Activated naive CD4-positive, alpha-beta T cell treated with anti-CD3 and anti-CD28 coated beads, Interleukin-2, amount 10 ng/mL, durations not matched to agents 7 days and 5 days (primary cell): ENCODE data around the gene VAV2.

Source experiments
- CTCF ChIA-PET: fragments of 350-600 bp; sonication (Branson Sonifier 250); formaldehyde crosslinking; loops from one replicate; lab custom pipeline; 2021; ENCODE audit warnings: antibody characterized with exemption; lab: Charles Lee
- DNase-seq: peaks from one replicate; pipeline ENCODE4 v3.0.0-alpha.2; 2020
- H3K27ac Mint-ChIP-seq: one replicate; pipeline ENCODE4 v1.8.0; 2021; ENCODE audit warnings: mild to moderate bottlenecking, moderate library complexity, mixed read lengths
- H3K27me3 Mint-ChIP-seq: one replicate; pipeline ENCODE4 v1.8.0; 2021; ENCODE audit warnings: mild to moderate bottlenecking, mixed read lengths
- H3K36me3 Mint-ChIP-seq: one replicate; pipeline ENCODE4 v1.8.0; 2021; ENCODE audit warnings: mixed read lengths
- H3K4me1 Mint-ChIP-seq: one replicate; pipeline ENCODE4 v1.8.0; 2021; ENCODE audit warnings: mixed read lengths
- H3K4me3 Mint-ChIP-seq: one replicate; pipeline ENCODE4 v1.8.0; 2021; ENCODE audit warnings: mild to moderate bottlenecking, moderate library complexity, mixed read lengths
- H3K9me3 Mint-ChIP-seq: one replicate; pipeline ENCODE4 v1.8.0; 2021; ENCODE audit warnings: mixed read lengths

Gene VAV2

DNA sequence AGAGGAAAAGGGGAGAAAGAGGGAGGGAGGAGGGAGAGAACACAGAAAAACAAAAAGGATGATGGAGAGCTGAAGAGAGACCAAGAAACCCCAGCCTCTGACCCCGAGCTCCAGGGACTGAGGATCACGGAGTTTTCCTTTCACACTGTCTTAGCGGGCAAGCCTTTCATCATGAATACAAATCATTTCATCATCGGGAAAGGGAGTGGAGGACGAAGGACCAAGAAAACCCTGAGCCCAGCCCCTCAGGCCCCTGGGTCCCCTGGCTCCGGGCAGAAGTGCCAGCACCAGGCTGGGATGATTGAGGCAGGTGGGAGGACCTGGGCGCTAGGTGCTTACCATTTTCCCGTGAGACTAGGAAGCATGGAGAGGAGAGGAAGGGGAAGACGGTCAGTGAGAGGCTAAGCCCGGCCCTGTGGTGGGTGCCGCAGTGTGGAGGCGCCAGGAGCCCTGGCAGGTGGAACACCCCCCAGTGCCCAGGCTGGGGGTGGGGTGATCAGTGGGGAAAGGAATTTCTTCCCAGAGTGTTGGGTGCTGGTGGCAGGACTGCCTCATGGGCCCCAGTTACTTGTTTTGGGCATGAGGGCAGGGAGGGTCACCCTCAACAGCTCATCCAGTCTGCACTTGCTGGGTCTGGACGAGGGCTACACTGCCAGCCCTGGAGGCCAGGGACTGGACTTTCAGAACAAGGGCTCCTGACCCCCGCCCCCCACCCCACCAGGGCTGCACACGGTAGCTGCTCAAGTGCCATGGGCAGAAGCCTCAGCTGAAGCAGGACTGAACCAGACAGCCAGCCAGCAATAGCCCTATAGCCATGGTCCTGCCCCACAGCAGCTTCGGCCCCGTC, 205.0 kb downstream of the VAV2 start:
- H3K4me1 Mint-ChIP-seq = peaks cover 37% of the 10 kb centered on the region
- no peak overlapping the region for H3K4me3 Mint-ChIP-seq
- no peaks in the 10 kb centered on the region for H3K36me3 Mint-ChIP-seq
- H3K27ac Mint-ChIP-seq = peak overlapping the region; percentile 72
- H3K9me3 Mint-ChIP-seq = no peaks in the 10 kb centered on the region
- CTCF ChIA-PET = interaction anchor here (1.2 kb wide), 1 partner anchor 207 kb away, joined by 3 read pairs; no protein-coding TSS in a partner anchor
- peaks cover 16% of the 10 kb centered on the region for H3K27me3 Mint-ChIP-seq
- no peak for DNase-seq

DNA sequence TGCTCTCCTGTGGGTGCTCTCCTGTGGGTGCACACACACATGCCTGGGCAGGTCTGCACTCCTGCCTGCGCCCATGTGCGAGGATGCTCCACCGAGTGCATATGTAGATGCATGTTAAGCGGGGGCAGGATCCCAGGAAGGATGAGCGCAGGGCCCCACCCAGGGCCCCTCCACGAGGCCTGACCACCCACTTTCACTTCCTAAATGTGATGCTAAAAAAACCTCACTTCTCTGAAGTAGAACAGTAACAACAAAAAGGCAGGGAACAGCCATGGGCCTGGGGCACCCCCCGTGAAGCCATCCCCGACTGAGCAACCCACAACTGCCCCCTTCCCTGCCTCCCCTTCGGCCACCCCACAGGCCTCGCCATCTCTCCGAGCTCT, 205.8 kb downstream of the VAV2 start:
- H3K9me3 Mint-ChIP-seq = no peaks in the 10 kb centered on the region
- H3K4me1 Mint-ChIP-seq = peaks cover 37% of the 10 kb centered on the region
- no peak for DNase-seq
- CTCF ChIA-PET = interaction anchor here (1.2 kb wide), 1 partner anchor 207 kb away, joined by 3 read pairs; no protein-coding TSS in a partner anchor
- H3K27me3 Mint-ChIP-seq = peaks cover 16% of the 10 kb centered on the region
- H3K36me3 Mint-ChIP-seq = no peaks in the 10 kb centered on the region
- H3K27ac Mint-ChIP-seq = peak overlapping the region; percentile 72
- no peak overlapping the region for H3K4me3 Mint-ChIP-seq

DNA sequence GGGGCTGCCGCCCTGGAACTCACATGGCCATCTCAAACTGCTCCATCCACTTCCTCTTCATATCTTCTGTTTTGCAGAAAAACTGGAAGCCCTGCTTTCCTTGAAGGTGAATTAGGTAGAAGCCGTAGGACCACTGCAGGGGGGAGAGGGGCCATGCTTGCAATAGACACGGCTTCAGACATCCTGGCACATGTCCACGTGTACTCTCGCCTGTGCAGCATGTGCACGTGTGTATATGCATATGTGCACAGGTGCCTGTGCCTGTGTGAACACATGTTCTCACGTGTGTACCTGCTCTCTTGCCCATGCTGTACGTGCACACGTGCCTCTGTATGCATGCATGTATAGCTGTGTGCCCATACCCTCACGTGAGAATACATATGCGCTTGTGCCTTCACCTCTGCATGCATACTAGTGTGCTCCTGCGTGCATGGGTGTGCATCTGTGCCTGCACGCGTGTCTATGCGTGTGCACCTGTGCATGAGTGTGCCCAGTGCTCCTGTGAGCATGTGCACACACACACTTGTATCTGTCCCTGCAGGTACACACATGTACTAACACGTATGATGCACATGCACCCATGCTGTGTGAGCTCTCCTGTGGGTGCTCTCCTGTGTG, 206.3 kb downstream of the VAV2 start:
- CTCF ChIA-PET = no interaction called here
- no peak overlapping the region for H3K4me3 Mint-ChIP-seq
- H3K27ac Mint-ChIP-seq = peak overlapping the region; percentile 72
- H3K4me1 Mint-ChIP-seq = peaks cover 37% of the 10 kb centered on the region
- no peaks in the 10 kb centered on the region for H3K9me3 Mint-ChIP-seq
- H3K27me3 Mint-ChIP-seq = peaks cover 16% of the 10 kb centered on the region
- DNase-seq = no peak
- no peaks in the 10 kb centered on the region for H3K36me3 Mint-ChIP-seq

DNA sequence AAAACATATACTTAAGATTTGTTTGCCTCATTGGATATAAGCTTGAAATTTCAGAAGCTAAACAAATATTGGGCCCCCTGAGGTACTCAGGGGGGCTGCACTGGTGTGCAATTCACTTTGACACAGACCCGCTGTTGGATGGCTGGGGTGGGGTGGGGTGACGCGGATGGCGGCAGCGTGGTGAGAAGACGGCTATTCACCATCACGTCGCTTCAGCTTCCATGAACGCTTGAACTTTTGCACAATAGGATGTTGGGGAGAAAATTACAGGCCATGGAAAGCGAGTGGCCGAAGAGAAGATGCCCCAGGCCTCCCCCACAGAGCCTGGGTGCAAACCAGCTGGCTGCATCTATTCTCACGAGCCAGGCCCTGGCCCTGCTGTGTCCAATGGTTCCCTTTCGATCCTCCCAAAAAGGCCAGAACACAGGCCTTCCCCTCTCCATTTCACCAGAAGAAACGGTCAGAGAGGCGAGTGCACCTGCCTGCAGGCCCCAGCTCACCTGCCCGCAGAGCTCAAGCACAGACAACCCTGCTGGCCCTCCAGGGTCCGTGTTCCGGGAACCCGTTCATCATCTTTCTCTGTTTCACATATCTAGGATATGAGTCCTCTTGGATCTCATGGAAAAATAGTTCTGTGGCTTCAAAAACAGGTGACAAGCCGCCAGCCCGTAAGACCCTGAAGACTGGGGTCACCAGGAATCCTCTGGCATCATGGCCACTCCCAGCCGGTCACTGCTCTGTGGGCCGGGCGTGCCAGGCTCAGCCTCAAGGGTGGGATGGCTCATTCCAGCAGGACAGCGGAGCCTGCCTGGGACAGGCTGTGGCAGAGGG, 207.2 kb downstream of the VAV2 start:
- Mint-ChIP-seq H3K36me3 (no peaks in the 10 kb centered on the region), H3K4me3 (no peak overlapping the region), H3K9me3 (no peaks in the 10 kb centered on the region), H3K27ac (no peak overlapping the region), H3K4me1 (peaks cover 36% of the 10 kb centered on the region), H3K27me3 (peaks cover 16% of the 10 kb centered on the region)
- CTCF ChIA-PET = interaction anchor here (1.0 to 2.2 kb wide), 2 partner anchors 9 to 209 kb away, joined by 3 to 7 read pairs; no protein-coding TSS in a partner anchor
- no peak for DNase-seq

DNA sequence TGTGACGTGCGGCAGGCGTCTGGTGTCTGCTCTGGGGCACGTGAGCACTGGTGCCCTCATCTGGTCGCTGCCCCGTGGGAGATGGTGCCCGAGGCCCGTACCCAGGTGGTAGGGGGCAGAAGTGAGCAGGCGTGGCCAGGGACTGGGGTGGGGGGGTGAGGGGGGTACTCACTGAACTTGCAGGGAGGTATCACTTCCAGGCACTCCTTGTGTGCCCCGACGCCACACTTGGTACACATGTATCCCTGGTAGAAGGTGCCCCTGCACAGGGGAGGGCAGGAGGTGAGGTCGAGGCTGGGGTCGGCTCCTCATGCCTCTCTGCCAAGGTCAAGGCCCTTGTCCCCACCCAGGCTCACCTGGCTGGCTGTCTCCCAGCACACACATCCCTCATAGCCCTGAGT, 208.8 kb downstream of the VAV2 start:
- no peaks in the 10 kb centered on the region for H3K9me3 Mint-ChIP-seq
- no peak for DNase-seq
- CTCF ChIA-PET = interaction anchor here (0.8 to 3.7 kb wide), 6 partner anchors 13 to 249 kb away, joined by 3 to 107 read pairs (median 4); no protein-coding TSS in a partner anchor
- peaks cover 25% of the 10 kb centered on the region for H3K4me1 Mint-ChIP-seq
- H3K4me3 Mint-ChIP-seq = no peak overlapping the region
- no peak overlapping the region for H3K27ac Mint-ChIP-seq
- peaks cover under 1% of the 10 kb centered on the region for H3K27me3 Mint-ChIP-seq
- no peaks in the 10 kb centered on the region for H3K36me3 Mint-ChIP-seq

DNA sequence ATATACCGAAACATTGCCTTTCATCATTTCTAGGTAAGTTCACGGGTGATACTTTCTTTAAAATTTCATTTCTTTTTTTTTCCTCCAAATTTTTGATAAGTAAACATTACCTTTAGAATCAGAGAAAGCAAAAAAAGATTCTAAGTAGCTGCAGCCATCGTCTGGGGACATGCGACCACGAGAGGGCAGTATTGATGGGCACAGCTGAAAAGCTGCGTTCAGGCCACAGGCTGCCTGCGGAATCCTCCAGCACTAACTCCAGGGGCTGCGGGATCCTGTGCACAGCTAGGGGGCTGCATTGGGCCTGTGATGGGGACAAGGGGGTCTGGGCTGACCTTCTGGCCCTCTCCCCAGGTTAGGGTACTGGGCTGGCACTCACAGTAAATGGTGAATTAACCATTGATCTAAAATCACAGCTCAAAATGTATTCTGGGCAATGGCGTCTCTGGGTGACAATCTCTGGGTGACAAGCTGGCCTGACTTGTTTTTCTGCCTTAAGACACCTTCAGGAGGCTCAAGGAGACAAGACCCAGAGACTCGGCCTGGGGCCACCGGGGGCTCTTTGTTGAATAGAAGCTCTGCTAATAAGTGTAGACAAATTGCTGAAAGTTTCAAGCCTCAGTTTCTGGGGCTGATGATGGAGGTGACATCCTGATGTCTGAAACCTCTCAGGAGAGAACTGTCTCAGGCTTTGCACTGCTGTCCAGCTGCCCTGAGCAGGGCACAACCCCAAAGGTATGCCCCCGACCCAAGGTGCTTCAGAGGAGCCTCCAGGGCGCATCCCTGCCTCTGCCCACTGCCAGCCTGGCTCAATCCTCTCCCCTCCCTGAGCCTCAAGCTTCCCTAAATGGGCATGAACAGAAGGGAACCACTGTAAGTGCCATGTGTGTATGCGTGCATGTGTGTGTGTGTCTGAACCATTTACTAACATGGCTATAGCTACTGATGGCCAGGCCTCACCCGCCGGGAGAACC, 209.7 kb downstream of the VAV2 start:
- Mint-ChIP-seq H3K9me3 (no peaks in the 10 kb centered on the region), H3K36me3 (no peaks in the 10 kb centered on the region), H3K27ac (no peak overlapping the region), H3K4me3 (no peak overlapping the region), H3K4me1 (peaks cover 22% of the 10 kb centered on the region), H3K27me3 (no peaks in the 10 kb centered on the region)
- CTCF ChIA-PET = interaction anchor here (0.8 to 3.7 kb wide), 13 partner anchors 11 to 317 kb away, joined by 3 to 107 read pairs (median 4); no protein-coding TSS in a partner anchor
- DNase-seq = peak; percentile 85

DNA sequence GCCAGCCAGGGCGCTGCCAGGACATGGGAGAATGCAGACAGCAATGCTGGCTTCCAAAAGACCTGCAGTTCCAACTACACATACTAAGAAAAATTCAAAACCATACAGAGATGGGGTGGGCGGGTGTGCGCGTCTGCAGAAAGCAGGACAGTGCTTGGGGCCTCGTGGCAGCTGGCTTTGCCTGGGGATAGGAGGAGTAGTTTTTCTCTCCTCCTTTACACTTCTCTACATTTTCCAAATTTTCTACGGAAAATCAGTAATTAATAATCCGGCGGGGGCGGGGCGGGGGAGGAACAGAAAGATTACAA, 210.3 kb downstream of the VAV2 start:
- Mint-ChIP-seq H3K4me3 (no peak overlapping the region), H3K36me3 (no peaks in the 10 kb centered on the region), H3K27me3 (no peaks in the 10 kb centered on the region), H3K9me3 (no peaks in the 10 kb centered on the region), H3K4me1 (peaks cover 16% of the 10 kb centered on the region), H3K27ac (no peak overlapping the region)
- CTCF ChIA-PET = interaction anchor here (1.0 to 3.7 kb wide), 8 partner anchors 11 to 317 kb away, joined by 3 to 107 read pairs (median 5); no protein-coding TSS in a partner anchor
- DNase-seq = no peak

DNA sequence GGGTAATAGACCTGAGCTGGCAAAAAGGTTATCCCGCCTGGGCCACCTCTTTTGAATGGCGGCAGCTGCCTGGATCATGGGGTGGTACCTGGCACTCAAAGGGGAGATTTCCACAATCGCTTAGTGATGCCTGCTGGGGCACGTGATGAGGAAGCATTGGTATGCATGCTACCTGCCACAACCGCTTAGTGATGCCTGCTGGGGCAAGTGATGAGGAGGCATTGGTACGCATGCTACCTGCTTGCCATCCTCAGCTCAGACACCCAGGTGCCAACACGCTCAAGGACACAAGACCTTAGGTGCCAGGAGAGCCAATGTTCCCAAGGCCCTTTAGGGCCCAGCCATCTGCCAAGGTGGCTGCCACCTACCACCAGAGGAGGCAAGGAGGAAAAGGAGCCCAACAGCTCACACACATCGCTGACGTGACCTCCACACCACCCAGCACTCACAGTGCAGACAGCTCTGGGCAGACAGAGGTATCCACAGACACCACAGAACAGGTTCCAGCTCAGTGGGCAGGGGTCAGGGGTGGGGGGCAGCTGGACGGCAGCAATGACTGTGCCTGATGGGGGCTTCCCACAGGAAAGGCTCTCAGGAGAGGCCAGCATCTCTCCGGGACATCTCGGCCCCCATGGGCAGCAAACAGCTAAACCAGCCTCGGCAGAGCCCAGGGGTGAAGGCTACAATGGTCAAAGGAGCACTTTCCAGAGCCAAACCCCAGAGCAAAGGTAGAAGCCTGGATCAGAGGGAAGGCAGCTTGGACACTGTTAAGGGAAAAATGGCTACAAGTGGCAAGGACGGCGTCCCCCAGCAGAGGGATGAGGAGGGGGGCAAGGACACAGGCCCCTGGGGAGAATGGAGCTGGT, 210.9 kb downstream of the VAV2 start:
- Mint-ChIP-seq H3K9me3 (no peaks in the 10 kb centered on the region), H3K27ac (no peak overlapping the region), H3K36me3 (no peaks in the 10 kb centered on the region), H3K4me3 (no peak overlapping the region), H3K4me1 (peaks cover 10% of the 10 kb centered on the region), H3K27me3 (no peaks in the 10 kb centered on the region)
- DNase-seq = no peak
- CTCF ChIA-PET = interaction anchor here (0.7 to 3.7 kb wide), 7 partner anchors 11 to 318 kb away, joined by 3 to 107 read pairs (median 5); no protein-coding TSS in a partner anchor

DNA sequence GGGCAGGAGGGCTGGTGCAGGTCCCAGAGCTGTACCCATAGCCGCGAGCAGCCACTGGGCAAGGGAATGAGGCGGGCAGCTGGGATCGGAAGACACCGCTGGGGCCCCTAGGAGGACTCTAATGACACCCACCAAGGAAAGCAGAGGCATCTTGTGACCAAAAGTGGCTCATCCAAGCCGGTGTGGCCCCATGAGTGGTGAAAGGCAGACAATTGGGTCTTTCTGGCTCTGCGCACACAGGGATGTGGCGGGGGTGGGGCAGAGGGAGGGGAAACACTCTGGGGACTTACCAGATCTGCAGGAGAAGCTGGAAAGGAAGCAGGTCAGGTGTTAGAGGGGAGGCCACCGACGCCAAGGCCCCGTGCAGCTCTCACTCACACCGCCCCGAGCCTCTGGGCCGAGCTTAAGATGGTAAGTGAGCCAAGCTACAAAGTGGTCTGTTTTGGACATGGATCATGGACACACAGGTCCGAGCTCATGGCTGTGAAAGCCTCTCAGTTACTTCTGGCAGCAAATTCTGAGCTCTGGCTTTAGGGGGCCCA, 211.6 kb downstream of the VAV2 start:
- Mint-ChIP-seq H3K4me3 (no peak overlapping the region), H3K36me3 (no peaks in the 10 kb centered on the region), H3K27ac (no peak overlapping the region), H3K4me1 (peaks cover 2% of the 10 kb centered on the region), H3K9me3 (peaks cover under 1% of the 10 kb centered on the region), H3K27me3 (no peaks in the 10 kb centered on the region)
- CTCF ChIA-PET = interaction anchor here (0.8 to 3.7 kb wide), 3 partner anchors 10 to 214 kb away, joined by 3 to 107 read pairs (median 5); no protein-coding TSS in a partner anchor
- DNase-seq = no peak

DNA sequence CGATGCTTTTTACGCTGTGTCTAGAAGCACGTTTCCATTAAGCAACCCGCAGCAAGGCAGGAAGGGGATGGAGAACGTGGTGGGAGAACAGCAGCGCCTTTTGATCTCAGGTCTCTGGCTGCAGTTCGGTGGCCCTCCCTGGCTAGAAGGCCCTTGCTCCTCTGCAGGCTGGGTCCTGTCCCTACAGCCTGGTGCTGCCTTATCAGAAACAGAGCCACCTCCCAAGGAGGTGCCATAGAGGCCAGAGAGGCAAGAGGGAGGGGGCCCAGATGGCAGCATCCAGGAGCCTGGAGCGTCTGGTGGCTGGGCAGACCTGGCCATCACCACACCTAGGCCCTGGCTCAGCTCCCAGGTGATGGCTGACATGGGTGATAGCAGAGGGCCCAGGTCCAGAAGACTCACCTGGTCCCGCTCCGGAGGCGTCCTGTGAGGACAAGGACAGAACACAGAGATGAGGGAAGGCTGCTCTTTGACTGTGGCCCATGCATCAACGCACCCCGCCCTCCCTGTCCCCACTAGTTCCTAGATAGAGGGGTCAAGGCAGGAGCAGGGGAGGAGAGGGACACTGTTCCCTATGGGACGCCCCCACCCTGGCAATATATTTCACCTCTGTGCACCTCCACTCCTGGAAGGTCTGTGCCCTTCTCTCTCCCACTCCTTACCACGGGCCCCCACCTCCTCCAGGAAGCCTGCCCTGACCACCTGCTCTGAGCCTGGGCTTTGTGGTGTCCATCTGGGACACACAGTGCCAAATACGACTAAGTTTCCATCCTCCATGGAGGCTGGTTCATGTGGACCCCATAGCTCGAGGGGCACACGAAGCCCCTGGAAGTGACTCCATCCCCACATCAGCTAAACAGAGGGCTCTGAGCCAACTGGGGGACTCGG, 212.4 kb downstream of the VAV2 start:
- CTCF ChIA-PET = interaction anchor here (1.0 to 3.7 kb wide), 2 partner anchors 10 to 214 kb away, joined by 3 to 107 read pairs; no protein-coding TSS in a partner anchor
- peaks cover 2% of the 10 kb centered on the region for H3K4me1 Mint-ChIP-seq
- H3K27ac Mint-ChIP-seq = no peak overlapping the region
- no peaks in the 10 kb centered on the region for H3K27me3 Mint-ChIP-seq
- peaks cover 5% of the 10 kb centered on the region for H3K9me3 Mint-ChIP-seq
- no peak overlapping the region for H3K4me3 Mint-ChIP-seq
- DNase-seq = no peak
- H3K36me3 Mint-ChIP-seq = no peaks in the 10 kb centered on the region

DNA sequence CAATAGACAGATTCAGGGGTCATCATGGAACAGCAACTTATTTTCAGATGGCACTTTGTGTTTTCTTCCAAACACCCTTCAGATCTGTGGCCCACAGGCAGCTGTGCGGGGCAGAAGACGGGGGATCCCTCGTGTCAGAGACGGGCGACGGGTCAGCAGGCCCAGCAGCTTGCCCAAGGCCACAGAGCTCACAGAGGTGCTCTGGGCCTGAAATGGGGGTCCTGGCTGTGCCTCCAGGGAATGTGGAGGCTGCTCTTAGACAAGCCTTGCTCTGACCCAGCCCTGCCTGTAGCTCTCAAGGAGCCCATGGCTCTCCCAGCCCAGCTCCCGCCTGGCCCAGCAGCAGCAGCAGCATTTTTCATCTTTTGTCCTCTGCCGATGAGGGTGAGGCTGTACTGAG, 213.0 kb downstream of the VAV2 start:
- no peak overlapping the region for H3K4me3 Mint-ChIP-seq
- no peak for DNase-seq
- no peaks in the 10 kb centered on the region for H3K4me1 Mint-ChIP-seq
- H3K27me3 Mint-ChIP-seq = no peaks in the 10 kb centered on the region
- H3K9me3 Mint-ChIP-seq = peaks cover 8% of the 10 kb centered on the region
- CTCF ChIA-PET = no interaction called here
- H3K36me3 Mint-ChIP-seq = peaks cover 5% of the 10 kb centered on the region
- H3K27ac Mint-ChIP-seq = no peak overlapping the region
